GM19372 (cell line): ENCODE data around the gene VPS13C.

Source experiments
- ATAC-seq: cut with Tn5 transposase; IDR thresholded peaks from one replicate; pipeline ENCODE4 v1.9.1; 2021; ENCODE audit warnings: mild to moderate bottlenecking, low read depth, moderate library complexity; ENCODE audit not compliant: unreplicated experiment

Gene VPS13C

DNA sequence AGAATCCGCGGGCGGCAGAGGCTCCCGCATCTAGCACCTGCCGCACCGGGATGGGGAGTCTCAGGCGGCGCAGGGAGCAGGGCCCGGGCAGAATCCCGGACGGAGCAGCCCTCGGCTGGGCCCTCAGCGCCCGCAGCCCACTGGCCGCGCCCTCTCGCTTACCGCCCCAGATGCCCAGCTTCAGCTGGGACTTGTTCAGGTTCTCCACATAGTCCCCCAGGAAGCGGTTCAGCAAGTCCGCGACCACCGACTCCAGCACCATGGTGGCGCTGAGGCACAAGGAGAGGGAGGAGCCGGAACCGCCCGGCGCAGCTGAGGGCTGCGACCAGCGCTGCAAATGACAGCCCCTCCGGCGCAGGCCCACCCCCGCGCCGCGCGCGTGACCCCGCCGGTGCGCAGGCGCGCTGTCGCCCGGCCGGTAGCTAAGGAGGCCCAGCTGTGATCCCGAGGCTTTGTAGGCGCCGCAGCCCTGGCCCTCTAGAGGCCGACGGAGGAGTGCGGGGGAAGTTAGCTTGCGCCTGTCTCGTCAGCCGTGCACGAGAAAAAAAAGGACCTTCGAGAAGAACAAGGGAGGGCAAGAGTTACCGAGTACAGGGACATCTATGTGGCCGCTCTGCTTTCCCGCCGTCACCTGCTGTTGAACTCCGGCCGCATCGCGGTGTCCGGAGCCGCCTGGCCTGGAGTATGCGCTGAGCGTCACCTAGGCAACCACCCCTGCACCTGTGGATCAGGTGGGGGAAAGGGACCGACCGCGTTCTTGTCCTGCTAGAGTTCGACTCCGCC, at the start of gene VPS13C:
Gene VPS13C (minus strand): TSS at position 335 of the 783 bp plus-strand sequence. CDS start 73 bp downstream, at position 262.
- peak; percentile 92 for ATAC-seq

- no peak for ATAC-seq
Measured at GRCh38 chr15:62109437-62109836, 49.2 kb upstream of the VPS13C start.

GRCh38 chr15:62108411-62108810, 48.2 kb upstream of the VPS13C start:
- ATAC-seq, result no peak

DNA sequence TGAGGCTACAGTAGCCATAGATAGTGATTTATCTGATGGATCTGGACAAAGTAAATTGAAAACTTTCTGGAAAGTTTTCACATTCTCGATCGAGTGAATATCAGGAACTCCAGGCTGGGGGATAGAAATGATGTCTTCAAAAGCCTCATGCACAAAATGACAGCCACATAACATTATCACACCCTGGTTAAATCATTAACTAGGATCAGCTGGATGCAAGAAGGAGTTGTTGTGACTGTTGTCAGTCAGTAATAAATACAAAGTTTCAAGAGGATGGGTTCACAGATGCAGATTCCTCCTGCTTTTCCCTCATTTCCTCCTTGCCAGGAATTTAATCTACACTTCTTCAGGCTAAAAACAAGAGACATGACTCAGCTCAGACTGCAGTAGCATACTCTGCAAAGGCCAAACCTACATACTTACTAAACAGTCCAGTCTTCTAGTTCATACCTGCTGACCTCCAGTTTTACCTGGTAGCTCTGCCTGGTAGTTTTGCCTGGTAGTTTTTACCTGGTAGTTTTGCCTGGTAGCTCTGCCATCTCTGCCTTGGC, 47.4 kb upstream of the VPS13C start:
- ATAC-seq, result no peak

DNA sequence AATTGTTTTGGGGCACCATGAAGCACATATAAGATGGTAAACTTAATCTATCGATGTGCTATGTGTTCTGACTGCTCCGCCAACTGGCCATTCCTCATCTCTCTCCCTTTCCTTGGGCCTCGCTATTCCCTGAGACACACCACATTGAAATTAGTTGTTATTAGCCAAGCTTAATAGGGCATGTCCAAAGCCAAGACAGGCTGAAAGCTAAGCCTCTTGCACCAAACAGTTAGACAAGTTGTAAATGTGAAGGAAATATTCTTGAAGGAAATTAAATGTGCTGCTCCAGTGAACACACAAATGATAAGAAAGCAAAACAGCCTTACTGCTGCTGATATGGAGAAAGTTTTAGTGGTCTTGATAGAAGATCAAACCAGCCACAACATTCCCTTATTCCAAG, 45.8 kb upstream of the VPS13C start:
- no peak for ATAC-seq

- ATAC-seq, result no peak
Measured at GRCh38 chr15:62105266-62105665, 45.0 kb upstream of the VPS13C start.

GRCh38 chr15:62104846-62105245, 44.6 kb upstream of the VPS13C start:
- ATAC-seq, result no peak

- ATAC-seq, result no peak
Measured at GRCh38 chr15:62104401-62104800, 44.2 kb upstream of the VPS13C start.

DNA sequence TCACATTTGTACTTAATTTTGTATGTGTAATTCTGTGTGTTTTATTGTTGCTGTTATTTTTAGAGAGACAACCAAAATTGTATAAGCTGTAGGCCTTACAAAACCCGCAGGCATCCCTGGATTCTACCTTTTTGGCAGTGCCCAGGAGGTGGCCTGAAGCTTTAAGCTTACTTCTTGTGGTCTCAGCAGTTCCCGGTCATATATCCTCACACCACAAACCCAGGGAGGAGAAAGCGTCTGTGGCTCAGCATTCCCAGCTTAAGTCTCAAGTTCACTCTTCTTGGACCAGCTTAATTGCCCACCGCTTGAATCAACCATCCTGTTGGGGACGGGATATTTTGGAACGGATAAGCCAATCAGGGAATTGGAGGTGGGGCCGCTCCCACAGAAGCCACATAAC, 43.2 kb upstream of the VPS13C start:
- no peak for ATAC-seq

DNA sequence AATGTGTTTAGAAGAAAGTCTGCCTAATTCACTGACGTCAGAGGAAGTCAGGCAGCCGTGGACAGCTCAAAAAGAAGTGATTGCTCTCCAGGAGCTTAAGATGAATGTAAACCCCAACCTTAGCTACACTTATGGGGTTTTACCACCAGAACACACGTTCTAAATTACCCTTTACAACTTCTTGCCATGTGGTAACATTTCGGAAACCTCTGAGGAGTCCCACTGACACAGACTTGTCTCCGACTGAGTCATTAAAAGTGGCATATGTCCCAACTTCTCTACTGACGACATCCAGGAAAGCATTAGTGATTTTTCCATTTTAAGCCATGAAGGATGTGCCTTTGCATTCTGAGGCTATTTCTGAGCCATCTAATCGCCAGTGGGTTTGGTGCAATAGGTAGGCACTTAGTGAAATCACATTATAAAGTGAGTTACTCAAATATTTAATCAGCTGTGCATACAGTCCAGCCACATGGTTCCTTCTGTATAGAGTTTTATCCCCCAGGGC, 38.9 kb upstream of the VPS13C start:
- ATAC-seq, result no peak

DNA sequence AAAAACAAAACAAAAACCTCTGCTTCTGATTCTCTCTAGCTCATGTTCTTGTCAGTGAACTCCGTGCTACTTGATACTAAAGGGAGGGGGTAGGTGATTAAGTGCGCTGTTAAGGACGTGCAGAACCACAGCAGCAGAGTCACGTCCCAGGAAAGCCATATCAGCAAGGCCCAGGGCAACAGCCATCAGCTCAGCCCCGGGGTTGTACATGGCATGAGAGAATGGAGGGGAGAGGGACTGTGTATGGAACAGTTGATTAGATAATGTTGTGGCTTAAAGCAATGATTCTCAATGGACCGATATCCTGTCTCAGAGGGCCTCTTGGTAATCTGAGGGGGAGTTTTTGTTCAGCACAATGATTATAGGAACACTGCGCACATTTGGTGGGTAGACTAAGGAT, 34.1 kb upstream of the VPS13C start:
- no peak for ATAC-seq

DNA sequence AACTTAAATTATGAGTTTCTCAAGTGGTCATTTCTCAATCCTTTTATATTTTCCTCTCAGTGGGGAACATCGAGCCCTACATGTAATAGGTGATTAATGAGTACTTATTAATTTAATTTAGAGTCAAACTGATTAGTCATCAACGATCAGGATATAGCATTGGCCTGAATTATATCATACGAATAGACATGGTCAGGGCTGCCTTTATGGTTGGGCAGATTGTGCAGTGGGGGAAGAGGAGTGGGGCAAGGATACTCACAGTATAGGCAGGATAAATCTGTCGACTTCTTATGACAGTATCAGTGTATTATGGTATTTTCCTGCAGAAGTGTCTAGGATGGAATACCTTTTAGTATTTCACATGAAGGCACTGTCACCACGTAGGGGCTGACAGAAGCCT, 33.6 kb upstream of the VPS13C start:
- no peak for ATAC-seq

DNA sequence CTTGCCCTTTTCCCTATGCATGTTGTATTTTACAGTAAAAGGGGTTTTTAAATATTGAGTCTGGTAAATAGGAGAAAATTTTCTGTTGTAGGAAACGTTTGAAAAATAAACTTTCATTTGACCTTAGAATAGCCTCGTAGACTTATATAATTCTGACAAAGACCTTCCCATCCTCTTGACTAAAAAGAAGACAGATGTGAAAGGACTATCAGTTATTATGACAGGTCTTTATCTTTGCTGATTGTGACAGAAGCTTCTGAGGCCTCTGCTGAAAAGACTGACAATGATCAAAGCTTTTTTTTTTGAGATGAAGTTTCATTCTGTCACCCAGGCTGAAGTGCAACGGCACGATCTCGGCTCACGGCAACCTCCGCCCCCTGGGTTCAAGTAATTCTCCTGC, 30.7 kb upstream of the VPS13C start:
- no peak for ATAC-seq

DNA sequence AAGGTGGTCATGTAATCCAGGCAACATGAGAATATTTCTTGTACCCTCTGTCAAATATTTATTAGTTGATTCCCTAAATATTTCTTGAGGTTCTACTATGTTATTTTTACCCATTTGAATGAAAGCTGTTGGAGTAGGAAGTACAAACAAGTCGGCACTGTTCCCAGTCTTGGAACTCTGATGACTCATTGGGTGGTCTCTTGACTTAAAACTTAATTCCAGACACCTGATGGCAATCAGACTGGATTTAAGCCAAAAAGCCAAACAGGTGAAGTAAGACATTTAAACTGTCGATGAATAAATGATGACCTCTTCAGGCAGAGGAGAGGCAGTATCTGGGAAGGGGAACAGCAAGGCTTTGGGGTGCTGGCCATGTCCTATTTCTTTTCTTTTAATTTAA, 29.4 kb upstream of the VPS13C start:
- no peak for ATAC-seq

DNA sequence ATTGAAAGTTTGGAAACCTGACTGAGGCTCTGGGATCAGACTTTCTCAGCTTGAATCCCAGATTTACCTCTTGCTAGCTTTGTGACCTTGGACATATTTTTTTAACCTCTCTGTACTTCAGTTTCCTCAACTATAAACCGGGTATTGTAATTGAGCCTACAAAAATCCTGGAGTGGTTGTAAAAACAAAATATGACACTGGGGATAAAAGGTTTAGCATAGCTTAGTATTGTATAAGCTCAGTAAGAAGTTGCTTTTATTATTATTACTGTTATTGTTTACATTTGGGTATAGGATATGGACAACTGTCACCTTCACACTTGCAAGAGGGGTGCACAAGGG, 28.1 kb upstream of the VPS13C start:
- no peak for ATAC-seq

GRCh38 chr15:62087671-62088352, 27.6 kb upstream of the VPS13C start:
- no peak for ATAC-seq

DNA sequence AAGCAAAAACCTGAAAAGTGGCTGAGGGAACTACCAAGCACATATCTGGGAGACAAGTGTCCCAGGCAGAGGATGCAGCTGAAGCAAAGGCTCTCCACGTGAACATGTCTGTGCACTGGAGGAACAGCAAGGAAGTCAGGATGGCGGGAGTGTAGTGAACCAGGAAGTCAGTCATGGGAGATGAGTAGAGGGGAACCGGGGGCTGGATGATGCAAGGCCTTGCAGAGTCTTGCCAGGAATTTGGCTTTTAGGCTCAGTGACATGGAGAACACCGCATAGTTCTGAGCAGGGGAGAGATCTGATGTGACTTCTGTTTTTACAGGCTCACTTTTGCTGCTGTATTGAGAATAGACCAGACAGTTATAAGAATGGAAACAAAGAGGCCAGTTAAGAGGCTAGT, 25.5 kb upstream of the VPS13C start:
- no peak for ATAC-seq

DNA sequence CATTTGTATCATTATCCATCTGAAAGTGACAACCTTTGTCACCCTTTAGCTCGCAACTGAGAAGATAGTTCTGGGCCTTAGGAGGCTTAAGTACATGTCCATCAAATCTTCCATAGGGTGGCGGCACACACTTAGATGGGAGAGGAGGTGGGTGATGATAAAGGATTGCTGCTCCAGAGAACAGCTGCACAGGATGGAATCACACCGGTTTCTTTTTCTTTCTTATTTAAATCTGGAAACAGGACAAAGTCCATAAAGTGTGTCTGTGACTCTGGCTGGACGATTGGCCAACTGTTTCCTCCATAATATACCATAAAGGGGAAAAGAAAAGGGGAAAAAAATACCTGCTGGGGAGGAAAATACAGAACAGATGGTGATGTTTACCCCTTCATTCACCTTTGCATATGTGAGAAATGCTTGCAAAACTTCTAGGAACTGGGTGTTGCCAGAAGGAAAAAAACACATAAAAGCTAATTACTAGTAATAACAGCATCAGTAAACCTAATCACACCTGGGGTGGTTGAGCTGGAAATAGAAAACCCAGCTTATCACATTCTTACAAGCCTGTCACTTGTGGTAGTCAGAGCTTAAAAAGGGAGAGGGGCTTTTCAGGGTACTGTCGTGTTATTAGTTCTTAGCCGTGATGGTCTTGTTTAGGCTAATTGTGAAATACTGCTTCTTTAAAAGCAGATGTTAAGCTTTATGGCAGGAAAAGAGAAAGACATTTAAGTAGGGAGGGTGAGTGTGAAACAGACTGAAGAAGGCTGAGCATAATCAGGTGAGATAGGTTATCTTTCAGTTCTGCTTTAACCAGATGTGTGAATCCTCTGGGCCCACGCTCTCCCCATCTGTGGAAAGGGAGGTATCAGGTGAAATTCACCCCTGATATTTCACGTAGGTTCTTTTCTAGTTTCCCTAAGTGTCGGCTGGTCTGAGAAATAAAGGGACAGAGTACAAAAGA, 23.2 kb upstream of the VPS13C start:
- no peak for ATAC-seq

DNA sequence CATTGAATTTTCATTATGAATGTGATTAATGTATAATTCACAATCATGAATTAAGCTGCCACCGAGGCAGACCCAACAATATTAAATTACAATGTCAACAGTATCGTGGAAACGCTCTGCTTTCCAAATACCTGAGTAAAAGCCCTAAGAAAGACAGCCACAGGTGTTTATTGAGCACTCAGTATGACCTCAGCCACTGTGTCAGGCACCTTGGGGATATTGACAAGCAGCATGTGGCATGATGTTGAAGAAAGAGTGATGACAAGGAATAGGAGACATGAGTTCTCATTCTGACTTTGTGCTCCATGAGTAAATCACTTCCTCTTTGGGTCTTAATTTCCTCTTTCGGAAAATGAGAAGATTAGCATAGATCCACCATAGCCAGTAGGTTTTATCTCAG, 19.3 kb upstream of the VPS13C start:
- ATAC-seq, result no peak

DNA sequence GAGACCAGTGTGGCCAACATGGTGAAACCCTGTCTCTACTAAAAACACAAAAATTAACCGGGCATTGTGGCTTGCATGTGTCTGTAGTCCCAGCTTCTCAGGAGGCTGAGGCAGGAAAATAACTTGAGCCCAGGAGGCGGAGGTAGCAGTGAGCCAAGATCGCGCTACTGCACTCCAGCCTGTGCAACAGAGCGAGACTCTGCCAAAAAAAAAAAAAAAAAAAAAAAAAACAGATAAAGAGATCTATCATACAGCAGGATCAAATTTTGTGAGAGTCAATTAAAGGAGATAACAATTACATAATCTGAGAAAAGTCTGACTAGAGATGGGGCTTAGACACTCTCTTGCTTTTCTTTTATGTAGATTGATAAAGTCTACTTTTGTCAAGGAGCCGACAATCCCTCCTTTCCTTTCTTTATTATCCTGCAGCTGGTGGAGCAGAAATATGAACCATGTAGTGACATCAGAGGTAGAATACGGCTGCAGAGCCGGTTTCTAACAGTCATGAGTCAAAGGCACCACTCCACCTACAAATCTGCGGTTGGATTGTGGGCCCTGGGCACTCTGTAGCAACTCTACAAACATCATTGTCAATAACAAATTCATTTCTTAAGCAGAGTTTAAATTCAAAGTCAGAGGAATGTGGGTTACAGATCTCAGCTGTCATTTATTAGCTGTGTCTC, 15.5 kb upstream of the VPS13C start:
- no peak for ATAC-seq
